ENCODE results near the gene AATK. TPM values are rescaled to one million over a fixed set of nuclear protein-coding genes. Genes with fewer than 3 reads are reported as not detected.
A peak's percentile ranks its signal among the peaks of the same experiment; 100 is the strongest.

AATK gene
- total and polyA plus RNA-seq, 2 of the 13 experiments (the other 11 are each of a cell fraction or from before 2014, with no cell fraction given), result 2.9 to 8.4 TPM

GRCh38 chr17:81142301-81143199 lies 23.5 kb downstream of the AATK start (continued):
- TF ChIP-seq ARID5B (CRISPR knock-in tag; IDR thresholded peaks at IDR 0.05), result no peak
- TF ChIP-seq CREB1 (IDR thresholded peaks at IDR 0.05), result no peak; the same call in 1 of the 2 replicates
- TF ChIP-seq CREB1 (CRISPR knock-in tag; IDR thresholded peaks at IDR 0.05), result no peak
- TF ChIP-seq ZNF343 (CRISPR knock-in tag; IDR thresholded peaks at IDR 0.05), result no peak
- TF ChIP-seq NR3C1 (CRISPR knock-in tag; IDR thresholded peaks at IDR 0.05), result no peak
- TF ChIP-seq HNRNPK (IDR thresholded peaks at IDR 0.05; ENCODE audit: low read depth, low read length, poor library complexity, severe bottlenecking), result no peak
- TF ChIP-seq HBP1 (CRISPR knock-in tag; IDR thresholded peaks at IDR 0.05; ENCODE audit: low read depth), result no peak
- no peak for TF ChIP-seq RBM22 (optimal IDR thresholded peaks at IDR 0.05; ENCODE audit: low read length)
- no peak for TF ChIP-seq HNF4G (IDR thresholded peaks at IDR 0.05; ENCODE audit: borderline replicate concordance, low read depth, low read length)
- no peak for TF ChIP-seq HNF4G (CRISPR knock-in tag; IDR thresholded peaks at IDR 0.05; ENCODE audit: borderline replicate concordance, low read depth)
- 0 out of 2 replicates have a peak, but pooled peaks have one; percentile 5 for TF ChIP-seq HINFP (CRISPR knock-in tag; IDR thresholded peaks at IDR 0.05; ENCODE audit: low read depth)
- no peak for TF ChIP-seq SCMH1 (CRISPR knock-in tag; IDR thresholded peaks at IDR 0.05; ENCODE audit: borderline replicate concordance)
- no peak for TF ChIP-seq GZF1 (CRISPR knock-in tag; IDR thresholded peaks at IDR 0.05)
- no peak for TF ChIP-seq PHF20 (CRISPR knock-in tag; IDR thresholded peaks at IDR 0.05)
- TF ChIP-seq ZBTB4 (CRISPR knock-in tag; IDR thresholded peaks at IDR 0.05; ENCODE audit: borderline replicate concordance), result no peak
- no peak for TF ChIP-seq KLF16 (CRISPR knock-in tag; IDR thresholded peaks at IDR 0.05)
- TF ChIP-seq SNAPC5 (CRISPR knock-in tag; IDR thresholded peaks at IDR 0.05; ENCODE audit: borderline replicate concordance), result no peak
- TF ChIP-seq NFE2 (CRISPR knock-in tag; IDR thresholded peaks at IDR 0.05), result no peak
- no peak for TF ChIP-seq MEIS2 (CRISPR knock-in tag; IDR thresholded peaks at IDR 0.05)

Measured in HepG2 (cell line).